ENCODE results near the gene USH1C. TPM values are rescaled to one million over a fixed set of nuclear protein-coding genes. Genes with fewer than 3 reads are reported as not detected.

The USH1C gene
- polyA plus RNA-seq (2014; cell fraction: cytosol; rRNA removed): 4.3 and 5.8 TPM in 2 replicates
- polyA plus RNA-seq (2014; cell fraction: nucleus; rRNA removed): 21.0 and 21.4 TPM in 2 replicates

- no peak for DNase-seq (ENCODE audit: low spot score)
Measured at GRCh38 chr11:17544181-17544622, at the start of gene USH1C. Gene USH1C (minus strand): TSS chr11:17544416. CDS start chr11:17544307, 109 bp downstream.

- no peak for DNase-seq (ENCODE audit: low spot score)
Measured at GRCh38 chr11:17593466-17594245, 49.4 kb upstream of the USH1C start.

GRCh38 chr11:17591293-17591692 lies 47.1 kb upstream of the USH1C start:
- no peak for DNase-seq (ENCODE audit: low spot score)

- no peak for DNase-seq (ENCODE audit: low spot score)
Measured at GRCh38 chr11:17590463-17590862, 46.2 kb upstream of the USH1C start.

- no peak for DNase-seq (ENCODE audit: low spot score)
Measured at GRCh38 chr11:17588721-17589120, 44.5 kb upstream of the USH1C start.

GRCh38 chr11:17588166-17588565 lies 44.0 kb upstream of the USH1C start:
- DNase-seq (ENCODE audit: low spot score): no peak

- DNase-seq (ENCODE audit: low spot score): no peak
Measured at GRCh38 chr11:17585911-17586695, 41.9 kb upstream of the USH1C start.

GRCh38 chr11:17581732-17582053 lies 37.5 kb upstream of the USH1C start:
- no peak for DNase-seq (ENCODE audit: low spot score)

GRCh38 chr11:17581036-17581731 lies 37.0 kb upstream of the USH1C start:
- DNase-seq (ENCODE audit: low spot score): no peak

- DNase-seq (ENCODE audit: low spot score): no peak
Measured at GRCh38 chr11:17580271-17580670, 36.1 kb upstream of the USH1C start.

GRCh38 chr11:17579451-17579850 lies 35.2 kb upstream of the USH1C start:
- DNase-seq (ENCODE audit: low spot score): no peak

- DNase-seq (ENCODE audit: low spot score): no peak
Measured at GRCh38 chr11:17578958-17579357, 34.7 kb upstream of the USH1C start.

- no peak for DNase-seq (ENCODE audit: low spot score)
Measured at GRCh38 chr11:17578296-17578695, 34.1 kb upstream of the USH1C start.

- no peak for DNase-seq (ENCODE audit: low spot score)
Measured at GRCh38 chr11:17575431-17576425, 31.5 kb upstream of the USH1C start.

GRCh38 chr11:17574141-17575091 lies 30.2 kb upstream of the USH1C start:
- DNase-seq (ENCODE audit: low spot score): no peak

- no peak for DNase-seq (ENCODE audit: low spot score)
Measured at GRCh38 chr11:17573526-17573925, 29.3 kb upstream of the USH1C start.

GRCh38 chr11:17572791-17573460 lies 28.7 kb upstream of the USH1C start:
- DNase-seq (ENCODE audit: low spot score): no peak

GRCh38 chr11:17572359-17572690 lies 28.1 kb upstream of the USH1C start:
- no peak for DNase-seq (ENCODE audit: low spot score)
